GM20000 (cell line): ENCODE data around the gene RTL1.

ENCODE experiments used
- DNase-seq: peaks from one replicate; pipeline ENCODE4 v3.0.0; 2012; ENCODE audit warnings: low spot score
- TF ChIP-seq, protein P1 (sequence below): IDR thresholded peaks from 2 replicates; pipeline ENCODE4 v1.5.1; 2012; ENCODE audit warnings: mild to moderate bottlenecking, control low read depth; ENCODE audit errors: extremely low read depth, missing control alignments

The RTL1 gene

DNA sequence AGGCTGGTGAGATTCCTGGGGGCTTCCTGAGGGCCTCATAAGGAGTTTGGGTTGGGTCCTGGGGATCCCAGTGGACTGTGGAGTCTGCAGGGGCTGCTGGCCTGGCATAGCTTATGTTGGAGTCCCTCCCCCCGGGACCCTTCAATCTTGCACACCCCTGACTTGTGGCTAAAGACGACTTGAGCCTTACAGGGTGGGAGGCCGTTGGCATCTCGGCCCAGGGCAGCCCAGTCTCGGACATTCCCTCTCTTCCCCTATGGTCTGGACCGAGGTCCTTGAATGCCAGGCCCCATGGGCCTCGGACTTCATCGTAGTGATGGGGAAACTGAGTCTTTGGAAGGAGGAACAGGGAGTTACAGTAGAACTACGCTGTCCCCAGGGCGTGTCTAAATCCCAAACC is 12.5 kb downstream of the RTL1 start:
- TF ChIP-seq, protein P1, sequence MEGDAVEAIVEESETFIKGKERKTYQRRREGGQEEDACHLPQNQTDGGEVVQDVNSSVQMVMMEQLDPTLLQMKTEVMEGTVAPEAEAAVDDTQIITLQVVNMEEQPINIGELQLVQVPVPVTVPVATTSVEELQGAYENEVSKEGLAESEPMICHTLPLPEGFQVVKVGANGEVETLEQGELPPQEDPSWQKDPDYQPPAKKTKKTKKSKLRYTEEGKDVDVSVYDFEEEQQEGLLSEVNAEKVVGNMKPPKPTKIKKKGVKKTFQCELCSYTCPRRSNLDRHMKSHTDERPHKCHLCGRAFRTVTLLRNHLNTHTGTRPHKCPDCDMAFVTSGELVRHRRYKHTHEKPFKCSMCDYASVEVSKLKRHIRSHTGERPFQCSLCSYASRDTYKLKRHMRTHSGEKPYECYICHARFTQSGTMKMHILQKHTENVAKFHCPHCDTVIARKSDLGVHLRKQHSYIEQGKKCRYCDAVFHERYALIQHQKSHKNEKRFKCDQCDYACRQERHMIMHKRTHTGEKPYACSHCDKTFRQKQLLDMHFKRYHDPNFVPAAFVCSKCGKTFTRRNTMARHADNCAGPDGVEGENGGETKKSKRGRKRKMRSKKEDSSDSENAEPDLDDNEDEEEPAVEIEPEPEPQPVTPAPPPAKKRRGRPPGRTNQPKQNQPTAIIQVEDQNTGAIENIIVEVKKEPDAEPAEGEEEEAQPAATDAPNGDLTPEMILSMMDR = no peak
- DNase-seq = no peak

DNA sequence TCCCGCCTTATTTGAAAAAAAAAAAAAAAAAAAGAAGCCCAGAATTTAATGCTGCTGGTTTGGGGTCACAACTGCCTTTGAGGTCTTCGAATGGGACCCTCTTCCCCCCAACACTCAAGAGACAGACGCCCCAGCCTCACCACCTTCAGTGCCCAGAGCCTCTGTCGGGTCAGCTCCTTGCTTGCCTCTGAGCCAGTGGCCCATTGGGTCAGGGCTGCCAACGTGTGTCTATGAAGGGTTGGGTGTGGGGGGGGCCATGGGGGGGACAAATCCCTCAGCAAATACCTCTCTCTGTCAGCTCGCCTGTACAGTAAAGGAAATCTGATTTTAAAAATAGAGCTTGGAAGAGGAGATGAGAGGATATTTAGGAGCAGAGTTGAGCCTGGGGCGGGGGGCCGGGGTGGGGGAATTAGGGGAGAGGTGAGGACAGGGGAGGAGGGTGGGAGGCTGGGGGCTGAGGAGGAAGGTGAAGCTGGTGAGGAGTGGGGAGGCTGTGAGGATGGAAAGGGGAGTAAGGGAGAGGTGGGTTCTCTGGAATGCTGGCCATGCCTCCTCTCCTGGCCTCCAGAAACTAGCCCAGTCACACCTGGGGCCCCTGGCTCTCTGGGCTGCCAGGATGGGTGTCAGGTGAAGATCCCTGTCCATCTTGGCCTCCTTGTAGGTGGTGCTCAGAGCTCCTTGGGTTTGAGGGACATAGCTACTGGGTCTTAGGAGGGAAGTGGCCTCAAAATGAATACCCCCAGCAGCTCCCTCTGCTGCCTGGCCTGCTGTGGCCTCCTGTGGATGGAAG is 13.3 kb downstream of the RTL1 start:
- TF ChIP-seq, protein P1 = no peak
- DNase-seq = no peak

DNA sequence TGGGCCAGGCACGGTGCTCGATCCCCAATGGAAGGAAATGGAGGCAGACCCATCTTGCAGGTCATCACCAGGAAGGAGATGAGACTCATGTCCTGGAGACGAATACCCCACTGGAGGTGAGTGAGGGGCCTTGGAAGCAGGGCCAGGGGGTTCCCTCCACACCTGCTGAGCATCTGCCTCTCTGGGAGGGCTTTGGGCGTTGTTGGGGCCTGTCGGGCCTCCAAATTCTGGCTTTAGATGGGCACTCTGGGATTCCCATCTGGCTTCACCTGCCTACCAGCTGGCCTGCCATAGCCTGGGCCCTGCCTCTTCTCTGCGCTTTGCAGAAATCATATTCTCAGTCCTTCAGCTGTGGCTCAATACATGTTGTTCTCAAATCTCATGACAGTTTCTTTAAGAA is 13.9 kb downstream of the RTL1 start:
- no peak for DNase-seq
- TF ChIP-seq, protein P1 = no peak

DNA sequence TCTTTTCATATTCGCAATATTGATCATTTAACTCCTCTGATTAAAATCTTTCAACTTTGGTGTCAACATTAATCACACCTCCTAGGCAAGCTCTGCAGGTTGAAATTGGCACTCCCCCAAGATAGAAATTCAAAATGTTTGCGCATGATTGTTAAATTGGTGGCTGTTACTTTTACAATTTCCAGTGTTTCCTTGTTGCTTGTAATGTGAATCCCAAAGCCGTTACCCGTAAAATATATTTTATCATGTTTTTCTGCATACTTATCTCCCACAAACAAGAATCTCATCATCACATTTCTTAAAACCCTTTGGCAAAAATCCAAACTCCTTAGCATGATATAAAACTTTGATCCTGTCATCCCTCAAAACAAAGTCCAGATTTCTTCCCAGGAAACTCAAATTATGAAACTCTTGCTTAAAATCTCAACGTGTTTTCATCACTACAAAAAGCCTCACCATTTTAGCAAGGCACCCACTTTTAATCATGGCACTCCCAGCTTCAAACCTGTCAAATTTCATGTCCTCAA is 14.7 kb downstream of the RTL1 start:
- no peak for DNase-seq
- TF ChIP-seq, protein P1 = no peak

DNA sequence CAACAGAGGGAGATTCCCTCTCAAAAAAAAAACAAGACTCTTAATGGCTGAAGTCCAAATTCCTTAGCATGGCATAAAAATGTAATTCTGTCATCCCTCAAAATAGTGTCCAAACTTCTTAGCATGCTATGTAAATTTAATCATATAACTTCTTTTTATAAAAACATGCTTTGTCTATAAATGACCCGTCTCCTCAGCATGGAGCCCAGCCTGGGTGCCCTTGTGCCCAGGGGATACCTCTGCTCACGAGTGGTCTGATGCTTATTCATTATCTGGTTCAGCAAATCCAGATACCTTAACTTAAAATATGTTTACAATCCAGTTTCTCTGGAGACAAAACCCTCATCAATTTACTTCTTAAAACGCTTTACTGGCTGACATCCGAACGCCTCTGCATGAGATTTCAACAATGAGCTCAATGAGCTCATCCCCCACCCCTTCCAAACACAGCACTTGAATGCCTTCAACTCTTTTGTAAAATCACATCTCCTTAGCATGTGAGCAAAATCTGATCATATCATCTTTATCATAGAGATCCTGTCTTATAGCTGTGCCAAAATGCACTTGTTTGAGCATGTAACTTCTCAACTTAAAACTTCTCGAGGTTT is 15.7 kb downstream of the RTL1 start:
- TF ChIP-seq, protein P1 = no peak
- no peak for DNase-seq

DNA sequence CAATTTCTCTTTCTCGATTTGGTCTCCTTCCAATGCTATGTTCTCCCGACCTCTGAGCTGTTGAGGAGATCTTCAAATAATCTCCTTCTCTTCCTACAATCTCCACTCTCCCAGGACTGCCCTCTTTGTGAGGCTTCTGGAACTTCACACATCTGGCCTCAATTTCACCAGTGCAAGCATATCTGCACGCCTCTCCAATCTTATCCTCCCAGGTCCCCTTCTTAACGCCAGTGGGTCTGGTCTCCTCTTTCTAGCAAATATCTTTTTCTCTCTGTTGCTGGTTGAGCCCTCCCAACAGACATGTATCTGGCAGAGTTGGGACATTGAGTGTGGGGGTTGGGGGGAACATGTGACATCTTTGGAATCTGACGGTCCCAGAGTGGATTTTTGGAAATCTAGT is 17.9 kb downstream of the RTL1 start:
- no peak for DNase-seq

DNA sequence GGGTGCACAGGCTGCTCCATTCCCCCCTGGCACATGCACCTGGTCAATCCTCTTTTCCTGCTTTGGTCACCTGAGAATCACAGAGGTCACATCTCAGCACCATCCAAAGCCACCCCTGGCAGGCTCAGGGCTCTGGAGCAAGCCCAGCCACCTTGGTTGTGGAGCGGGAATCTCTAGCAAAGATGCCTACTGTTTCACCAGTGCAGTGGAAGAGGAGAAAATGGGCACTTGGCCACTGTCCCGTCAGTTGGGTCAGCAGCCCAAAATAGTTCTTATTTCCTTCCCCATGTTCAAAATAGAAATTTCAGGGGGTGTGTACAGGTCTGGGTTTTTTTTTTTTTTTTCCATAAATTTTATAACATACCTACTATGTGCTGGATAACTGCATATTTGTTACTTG is 18.3 kb downstream of the RTL1 start:
- TF ChIP-seq, protein P1 = no peak
- DNase-seq = no peak

More for the DNA sequence above, 17.9 kb downstream of the RTL1 start:
- TF ChIP-seq, protein P1 = no peak
